Liver (tissue), 9 donors: Measurements from ENCODE around the gene AFAP1. TPM values are rescaled to one million over a fixed set of nuclear protein-coding genes. Genes with fewer than 3 reads are reported as not detected.

Experiments
- DNase-seq: peaks from one replicate; pipeline ENCODE4 v3.0.0-alpha.2; 2017; ENCODE audit warnings: low spot score
- H3K27ac ChIP-seq, 2 donors: one replicate each; pipeline ENCODE4 v1.7.0; 2013; ENCODE audit warnings: inconsistent platforms in 2 of 2, low read length in 2 of 2, control low read depth in 1 of 2, low read depth in 1 of 2, mild to moderate bottlenecking in 1 of 2
- H3K27me3 ChIP-seq, 4 donors: one replicate each; pipeline versions ENCODE4 v1.6.1 to v1.7.0; 2013; ENCODE audit warnings: low read length in 3 of 4, inconsistent platforms in 1 of 4, mild to moderate bottlenecking in 1 of 4, moderate library complexity in 1 of 4; ENCODE audit not compliant: control insufficient read depth in 4 of 4, insufficient read depth in 4 of 4
- H3K36me3 ChIP-seq, 4 donors: one replicate each; pipeline versions ENCODE4 v1.6.1 to v1.7.0; 2013; ENCODE audit warnings: low read length in 3 of 4, mild to moderate bottlenecking in 3 of 4, low read depth in 1 of 4, moderate library complexity in 1 of 4; ENCODE audit not compliant: control insufficient read depth in 4 of 4, insufficient read depth in 3 of 4
- H3K4me1 ChIP-seq, 4 donors: one replicate each; pipeline versions ENCODE4 v1.6.1 to v1.7.0; 2013; ENCODE audit warnings: low read length in 3 of 4, mild to moderate bottlenecking in 3 of 4, moderate library complexity in 1 of 4; ENCODE audit not compliant: control insufficient read depth in 4 of 4, insufficient read depth in 4 of 4
- H3K4me3 ChIP-seq, 3 donors: one replicate each; pipeline versions ENCODE4 v1.6.1 to v1.7.0; 2013; ENCODE audit warnings: low read length in 3 of 3, control low read depth in 1 of 3, low read depth in 1 of 3, mild to moderate bottlenecking in 1 of 3
- H3K9ac ChIP-seq, 2 donors: one replicate each; pipeline ENCODE4 v1.7.0; 2013; ENCODE audit warnings: low read length in 2 of 2, mild to moderate bottlenecking in 2 of 2, moderate library complexity in 2 of 2, control low read depth in 1 of 2, low read depth in 1 of 2
- H3K9me3 ChIP-seq, 4 donors: one replicate each; pipeline versions ENCODE4 v1.6.1 to v1.7.0; 2013; ENCODE audit warnings: low read length in 3 of 4; ENCODE audit not compliant: control insufficient read depth in 4 of 4
- ATF3 ChIP-seq: IDR thresholded peaks from 2 replicates; pipeline ENCODE4 v1.6.1; 2016; ENCODE audit warnings: antibody characterized with exemption
- CTCF ChIP-seq: fragments of 150-350 bp; IDR thresholded peaks from 2 replicates; pipeline ENCODE4 v1.5.1; 2017; ENCODE audit warnings: improper control_type of control experiment, low read depth, low read length; ENCODE audit not compliant: missing input control
- EGR1 ChIP-seq, 2 donors: IDR thresholded peaks; 2 replicates each; pipeline ENCODE4 v1.6.1; 2016 to 2018; ENCODE audit warnings: antibody characterized with exemption in 2 of 2, low read depth in 2 of 2
- FOXA1 ChIP-seq: IDR thresholded peaks from 2 replicates; pipeline ENCODE4 v1.6.1; 2016; ENCODE audit warnings: antibody characterized with exemption
- FOXA2 ChIP-seq: IDR thresholded peaks from 2 replicates; pipeline ENCODE4 v1.6.1; 2016; ENCODE audit warnings: antibody characterized with exemption
- GABPA ChIP-seq, 2 donors: IDR thresholded peaks in 1 of 2; conservative IDR thresholded peaks in 1 of 2; 2 replicates each; pipeline ENCODE4 v1.6.1; 2016; ENCODE audit warnings: antibody characterized with exemption in 2 of 2, mild to moderate bottlenecking in 1 of 2, moderate library complexity in 1 of 2
- HNF4A ChIP-seq, 2 donors: conservative IDR thresholded peaks; 2 replicates each; pipeline ENCODE4 v1.6.1; 2016; ENCODE audit warnings: antibody characterized with exemption in 2 of 2, mild to moderate bottlenecking in 2 of 2
- HNF4G ChIP-seq: IDR thresholded peaks from 2 replicates; pipeline ENCODE4 v1.6.1; 2016; ENCODE audit warnings: antibody characterized with exemption
- JUND ChIP-seq, 2 donors: IDR thresholded peaks; 2 replicates each; pipeline ENCODE4 v1.6.1; 2016; ENCODE audit warnings: antibody characterized with exemption in 2 of 2
- MAX ChIP-seq: IDR thresholded peaks from 2 replicates; pipeline ENCODE4 v1.6.1; 2016; ENCODE audit warnings: antibody characterized with exemption
- NR2F2 ChIP-seq: IDR thresholded peaks from 2 replicates; pipeline ENCODE4 v1.6.1; 2016; ENCODE audit warnings: antibody characterized with exemption
- RAD21 ChIP-seq, 2 donors: IDR thresholded peaks; 2 replicates each; pipeline ENCODE4 v1.6.1; 2016; ENCODE audit warnings: antibody characterized with exemption in 2 of 2, mild to moderate bottlenecking in 2 of 2
- REST ChIP-seq: IDR thresholded peaks from 2 replicates; pipeline ENCODE4 v1.6.1; 2016; ENCODE audit warnings: antibody characterized with exemption, mild to moderate bottlenecking
- RXRA ChIP-seq, 2 donors: IDR thresholded peaks; 2 replicates each; pipeline ENCODE4 v1.6.1; 2017 to 2018; ENCODE audit warnings: antibody characterized with exemption in 2 of 2, mild to moderate bottlenecking in 1 of 2
- SP1 ChIP-seq: IDR thresholded peaks from 2 replicates; pipeline ENCODE4 v1.6.1; 2018; ENCODE audit warnings: antibody characterized with exemption, mild to moderate bottlenecking
- TAF1 ChIP-seq: conservative IDR thresholded peaks from 2 replicates; pipeline ENCODE4 v1.6.1; 2016; ENCODE audit warnings: antibody characterized with exemption, mild to moderate bottlenecking
- YY1 ChIP-seq: IDR thresholded peaks from 2 replicates; pipeline ENCODE4 v1.6.1; 2016; ENCODE audit warnings: antibody characterized with exemption, mild to moderate bottlenecking
- ZBTB33 ChIP-seq: IDR thresholded peaks from 2 replicates; pipeline ENCODE4 v1.6.1; 2016; ENCODE audit warnings: antibody characterized with exemption
- WGBS: extraction: QIAGEN DNeasy Blood & Tissue Kit; methylation state at CpG from one replicate; pipeline ENCODE4 v1.1.7; 2013; 5-methylcytosine and 5-hydroxymethylcytosine counted together
- polyA plus RNA-seq, 2 donors: library from polyadenylated mRNA; stranded (reverse) in 1 of 2; unstranded in 1 of 2; fragments of 200-250 nt in 1 of 2; fragments of >200 nt in 1 of 2; fragmentation: Nextera tagmentation in 1 of 2; extraction: Ambion mirVana in 1 of 2; gene quantifications; one replicate each; pipeline versions ENCODE4 v1.2.1 to v1.2.3, GENCODE V29; 2013 to 2015
- total RNA-seq, 2 donors: library from RNA; depleted of rRNA; stranded (reverse); fragments of >200 nt; gene quantifications; one replicate each; pipeline ENCODE4 v1.2.3, GENCODE V29; 2014
- donor health status: healthy.
- donor health status: healthy.
- donor health status: healthy.
- donor health status: healthy.
- donor health status: healthy.

Gene AFAP1
- total and polyA plus RNA-seq, 4 donors, result 0.40 to 3.2 (median 1.6) TPM

- Histone ChIP-seq H3K4me3 (no peak overlapping the region), H3K27me3 (no peaks in the 10 kb centered on the region), H3K9me3 (no peaks in the 10 kb centered on the region), H3K36me3 (no peaks in the 10 kb centered on the region), H3K9ac (no peak overlapping the region), H3K27ac (no peak overlapping the region), H3K4me1 (no peaks in the 10 kb centered on the region)
- TF ChIP-seq REST (no peak), NR2F2 (no peak), ATF3 (no peak), FOXA1 (no peak), TAF1 (no peak), ZBTB33 (no peak), EGR1 (IDR thresholded peaks at IDR 0.05; ENCODE audit: low read depth in 2 of 2) (no peak), JUND (IDR thresholded peaks at IDR 0.05) (no peak), GABPA (IDR thresholded peaks at IDR 0.05 in 1 of 2, conservative IDR thresholded peaks at IDR 0.05 in 1 of 2) (no peak)
- DNase-seq, result no peak
- WGBS, result 87% methylated on average over 2 of the region's 2 CpGs
Measured at GRCh38 chr4:7980036-7980435, 40.4 kb upstream of the AFAP1 start.

- DNase-seq, result no peak
- Histone ChIP-seq H3K27ac (no peak overlapping the region), H3K4me3 (no peak overlapping the region), H3K9ac (no peak overlapping the region), H3K9me3 (no peaks in the 10 kb centered on the region), H3K27me3 (no peaks in the 10 kb centered on the region), H3K36me3 (no peaks in the 10 kb centered on the region), H3K4me1 (no peaks in the 10 kb centered on the region)
- no peak for TF ChIP-seq RXRA (IDR thresholded peaks at IDR 0.05)
- TF ChIP-seq GABPA (IDR thresholded peaks at IDR 0.05 in 1 of 2, conservative IDR thresholded peaks at IDR 0.05 in 1 of 2), result no peak
- TF ChIP-seq FOXA1, result no peak
- no peak for TF ChIP-seq NR2F2
- TF ChIP-seq CTCF, result no peak
- TF ChIP-seq MAX, result no peak
- no peak for TF ChIP-seq TAF1
- TF ChIP-seq YY1, result no peak
- TF ChIP-seq EGR1 (IDR thresholded peaks at IDR 0.05; ENCODE audit: low read depth in 2 of 2), result no peak
- TF ChIP-seq FOXA2, result no peak
- TF ChIP-seq HNF4A (conservative IDR thresholded peaks at IDR 0.05), result no peak
- no peak for TF ChIP-seq HNF4G
- TF ChIP-seq ATF3, result no peak
- TF ChIP-seq REST, result no peak
- TF ChIP-seq SP1, result no peak
- no peak for TF ChIP-seq JUND (IDR thresholded peaks at IDR 0.05)
- TF ChIP-seq ZBTB33, result no peak
- TF ChIP-seq RAD21 (IDR thresholded peaks at IDR 0.05), result no peak
- 74% methylated on average over 4 of the region's 4 CpGs for WGBS
Measured at GRCh38 chr4:7979652-7979968, 39.9 kb upstream of the AFAP1 start.
